Measurements from ENCODE around the gene TFDP2. TPM values are rescaled to one million over a fixed set of nuclear protein-coding genes. Genes with fewer than 3 reads are reported as not detected.
A peak's percentile ranks its signal among the peaks of the same experiment; 100 is the strongest.

TFDP2 gene
- total RNA-seq, 1 donor from 2014 or later: 173 TPM

- Histone ChIP-seq H3K9me3 (ENCODE audit: low read depth) (no peaks in the 10 kb centered on the region), H3K36me3 (no peaks in the 10 kb centered on the region), H3K4me3 (no peak overlapping the region), H3K9ac (no peak overlapping the region), H3K27ac (no peak overlapping the region), H3K79me2 (ENCODE audit: low read depth) (no peaks in the 10 kb centered on the region), H3K4me1 (peaks cover 23% of the 10 kb centered on the region), H2AFZ (replicated peaks) (no peak overlapping the region), H4K20me1 (ENCODE audit: low read depth) (no peaks in the 10 kb centered on the region), H3K27me3 (no peaks in the 10 kb centered on the region), H3K4me2 (peak overlapping the region; percentile 30), H3F3A (ENCODE audit: low read depth) (peaks cover 10% of the 10 kb centered on the region)
- no peak for DNase-seq (ENCODE audit: low spot score)
- no peak overlapping the region for H3K27ac Mint-ChIP-seq
- H3K27me3 Mint-ChIP-seq (ENCODE audit: insufficient read depth, low read depth): no peaks in the 10 kb centered on the region
- H3K36me3 Mint-ChIP-seq: peaks cover 2% of the 10 kb centered on the region
- H3K9me3 Mint-ChIP-seq: no peaks in the 10 kb centered on the region
- no peak overlapping the region for H3K4me3 Mint-ChIP-seq
- TF ChIP-seq EZH2phosphoT487 (IDR thresholded peaks at IDR 0.05) (no peak), EZH2 (IDR thresholded peaks at IDR 0.05) (no peak), CTCF (IDR thresholded peaks at IDR 0.05) (no peak)
- peaks cover 14% of the 10 kb centered on the region for H3K4me1 Mint-ChIP-seq
These were observed 84.0 kb downstream of the TFDP2 start for GRCh38 chr3:142065344-142065743.

GRCh38 chr3:142064454-142064853, 84.9 kb downstream of the TFDP2 start:
- Histone ChIP-seq H3K4me3 (no peak overlapping the region), H4K20me1 (ENCODE audit: low read depth) (no peaks in the 10 kb centered on the region), H3K27me3 (no peaks in the 10 kb centered on the region), H3F3A (ENCODE audit: low read depth) (peaks cover 10% of the 10 kb centered on the region), H3K4me1 (peaks cover 23% of the 10 kb centered on the region), H2AFZ (replicated peaks) (no peak overlapping the region), H3K36me3 (no peaks in the 10 kb centered on the region), H3K9ac (no peak overlapping the region), H3K79me2 (ENCODE audit: low read depth) (no peaks in the 10 kb centered on the region), H3K9me3 (ENCODE audit: low read depth) (no peaks in the 10 kb centered on the region), H3K27ac (no peak overlapping the region), H3K4me2 (no peak overlapping the region)
- Mint-ChIP-seq H3K4me1 (peaks cover 14% of the 10 kb centered on the region), H3K4me3 (no peak overlapping the region), H3K9me3 (no peaks in the 10 kb centered on the region), H3K27me3 (ENCODE audit: insufficient read depth, low read depth) (no peaks in the 10 kb centered on the region), H3K27ac (no peak overlapping the region), H3K36me3 (peaks cover 2% of the 10 kb centered on the region)
- TF ChIP-seq CTCF (IDR thresholded peaks at IDR 0.05): no peak
- TF ChIP-seq EZH2phosphoT487 (IDR thresholded peaks at IDR 0.05): no peak
- no peak for TF ChIP-seq EZH2 (IDR thresholded peaks at IDR 0.05)
- DNase-seq (ENCODE audit: low spot score): no peak

GRCh38 chr3:142057331-142057725, 92.0 kb downstream of the TFDP2 start:
- H3K4me1 ChIP-seq: no peaks in the 10 kb centered on the region
- H3K4me3 Mint-ChIP-seq: no peak overlapping the region
- no peak overlapping the region for H3K4me3 ChIP-seq
- TF ChIP-seq EZH2phosphoT487 (IDR thresholded peaks at IDR 0.05): no peak
- no peak for TF ChIP-seq EZH2 (IDR thresholded peaks at IDR 0.05)
- TF ChIP-seq CTCF (IDR thresholded peaks at IDR 0.05): no peak
- no peak overlapping the region for H3K9ac ChIP-seq
- H3K9me3 ChIP-seq (ENCODE audit: low read depth): no peaks in the 10 kb centered on the region
- H2AFZ ChIP-seq (replicated peaks): no peak overlapping the region
- peaks cover 7% of the 10 kb centered on the region for H3K36me3 Mint-ChIP-seq
- no peaks in the 10 kb centered on the region for H3K36me3 ChIP-seq
- H3F3A ChIP-seq (ENCODE audit: low read depth): no peaks in the 10 kb centered on the region
- H3K9me3 Mint-ChIP-seq: peaks cover 3% of the 10 kb centered on the region
- no peaks in the 10 kb centered on the region for H3K4me1 Mint-ChIP-seq
- no peaks in the 10 kb centered on the region for H3K79me2 ChIP-seq (ENCODE audit: low read depth)
- H4K20me1 ChIP-seq (ENCODE audit: low read depth): no peaks in the 10 kb centered on the region
- no peaks in the 10 kb centered on the region for H3K27me3 ChIP-seq
- peaks cover 3% of the 10 kb centered on the region for H3K27me3 Mint-ChIP-seq (ENCODE audit: insufficient read depth, low read depth)
- H3K27ac Mint-ChIP-seq: no peak overlapping the region
- no peak for DNase-seq (ENCODE audit: low spot score)
- H3K4me2 ChIP-seq: no peak overlapping the region
- H3K27ac ChIP-seq: no peak overlapping the region
